Left lung (tissue), 10 donors: ENCODE data around the gene TMBIM6. TPM values are rescaled to one million over a fixed set of nuclear protein-coding genes. Genes with fewer than 3 reads are reported as not detected.

ENCODE experiments used
- ATAC-seq: fragments of 200-7000 bp; cut with Tn5 transposase; one replicate; pipeline ENCODE4 v1.9.1; 2020; ENCODE audit warnings: moderate library complexity
- DNase-seq, 4 donors: peaks; one replicate each; pipeline ENCODE4 v3.0.0-alpha.2; 2013 to 2020
- H3K27ac ChIP-seq, 2 donors: fragments of 200-600 bp; sonication (generic) in 1 of 2; one replicate each; pipeline versions ENCODE4 v1.5.0 to v1.8.0; 2020 to 2021
- H3K27me3 ChIP-seq, 2 donors: fragments of 200-600 bp; sonication (generic) in 1 of 2; one replicate each; pipeline versions ENCODE4 v1.5.0 to v1.8.0; 2020 to 2021
- H3K36me3 ChIP-seq, 2 donors: fragments of 200-600 bp; sonication (generic) in 1 of 2; one replicate each; pipeline versions ENCODE4 v1.5.0 to v1.8.0; 2020 to 2021
- H3K4me1 ChIP-seq, 2 donors: fragments of 200-600 bp; one replicate each; pipeline ENCODE4 v1.8.0; 2021
- H3K4me3 ChIP-seq, 2 donors: fragments of 200-600 bp; sonication (generic) in 1 of 2; one replicate each; pipeline versions ENCODE4 v1.5.0 to v1.8.0; 2020 to 2021; ENCODE audit warnings: mild to moderate bottlenecking in 1 of 2
- H3K9me3 ChIP-seq, 2 donors: fragments of 200-600 bp; sonication (generic) in 1 of 2; one replicate each; pipeline versions ENCODE4 v1.5.0 to v1.8.0; 2020 to 2021
- CTCF ChIP-seq, 2 donors: fragments of 200-600 bp; sonication (generic) in 1 of 2; IDR thresholded peaks; one replicate each; pipeline versions ENCODE4 v1.5.0 to v1.8.0; 2021; ENCODE audit warnings: antibody characterized with exemption in 2 of 2
- intact Hi-C, 2 donors: fragments of 100-400 bp; cut with DNase I; formaldehyde crosslinking; loops; one replicate each; pipeline versions ENCODE4 v1.11.2 to v1.14.2; 2022
- polyA plus RNA-seq, 6 donors: library from polyadenylated mRNA; unstranded; fragments of 120-200 nt; gene quantifications; one replicate each; pipeline ENCODE4 v1.2.1, GENCODE V29; 2013; ENCODE audit not compliant: insufficient read length in 6 of 6
- total RNA-seq, 2 donors: library from RNA; stranded (reverse); fragmentation: NEBNext Ultra II Directional; extraction: Animal tissue kit (Norgen Biotek cat#: 25700); gene quantifications; one replicate each; pipeline ENCODE4 v1.2.1, GENCODE V29; 2021
- donor health status: DM: no; HTN: yes; CAD: no.
- donor health status: DM: no; HTN: no; CAD: no.

TMBIM6 gene
- total and polyA plus RNA-seq, 8 donors: 422 to 876 (median 493) TPM

- ATAC-seq (no peak), DNase-seq (peak in 1 of 4 donors; percentile 10)
- no peaks in the 10 kb centered on the region for H3K9me3 ChIP-seq
- H3K36me3 ChIP-seq: peaks cover 0 to 92% of the 10 kb centered on the region in 2 donors
- H3K27ac ChIP-seq: no peak overlapping the region
- no peak overlapping the region for H3K4me3 ChIP-seq
- peaks cover 0 to 15% of the 10 kb centered on the region in 2 donors for H3K4me1 ChIP-seq
- intact Hi-C loops: no loop called here
- TF ChIP-seq CTCF (IDR thresholded peaks at IDR 0.05): no peak
- no peaks in the 10 kb centered on the region for H3K27me3 ChIP-seq
Measured at GRCh38 chr12:49801141-49802063, 60.0 kb downstream of the TMBIM6 start.

DNA sequence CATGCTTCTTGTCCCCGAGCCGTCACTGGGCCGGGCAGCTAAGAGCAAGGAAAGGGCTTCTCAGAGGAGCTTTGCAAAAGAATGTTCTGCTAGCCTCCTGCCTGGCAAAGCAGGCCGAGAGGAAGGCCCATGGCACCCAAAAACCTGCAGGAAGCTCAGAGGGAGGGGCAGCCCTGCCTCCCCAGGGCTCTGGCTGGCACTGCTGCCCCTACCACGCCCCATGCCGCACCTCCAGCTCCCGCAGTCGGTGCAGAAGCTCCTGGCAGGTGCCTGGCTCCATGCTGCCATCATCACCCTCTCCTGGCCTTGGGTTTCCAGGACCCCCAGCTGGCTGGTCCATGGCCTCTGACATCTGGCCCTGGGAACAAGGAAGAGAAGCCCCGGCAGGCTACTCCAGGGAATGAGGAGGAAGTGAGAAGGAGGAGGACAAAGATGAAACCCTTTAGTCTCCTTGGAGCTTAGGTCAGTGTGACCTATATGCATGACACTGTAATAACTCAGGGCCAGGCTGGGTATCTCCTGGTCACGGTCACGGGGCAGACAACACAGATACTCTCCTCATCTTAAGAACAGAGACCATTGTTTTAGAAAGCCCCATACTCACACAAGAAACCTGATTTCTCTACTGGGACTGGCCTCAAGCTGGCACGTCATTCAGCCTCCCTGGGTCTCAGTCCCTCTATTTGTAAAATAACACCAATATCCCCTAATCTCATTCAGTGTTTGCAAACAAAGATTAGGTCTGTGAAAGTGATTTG, 62.5 kb downstream of the TMBIM6 start:
- ATAC-seq: no peak
- DNase-seq: no peak
- intact Hi-C loops: no loop called here
- TF ChIP-seq CTCF (IDR thresholded peaks at IDR 0.05): no peak
- Histone ChIP-seq H3K4me3 (no peak overlapping the region), H3K27me3 (no peaks in the 10 kb centered on the region), H3K4me1 (peaks cover 4% of the 10 kb centered on the region in 2 donors), H3K9me3 (no peaks in the 10 kb centered on the region), H3K27ac (no peak overlapping the region), H3K36me3 (peaks cover 0 to 67% of the 10 kb centered on the region in 2 donors)

GRCh38 chr12:49804821-49805220, 63.5 kb downstream of the TMBIM6 start:
- no peaks in the 10 kb centered on the region for H3K9me3 ChIP-seq
- no peak overlapping the region for H3K27ac ChIP-seq
- peaks cover 0 to 58% of the 10 kb centered on the region in 2 donors for H3K36me3 ChIP-seq
- peaks cover 13 to 14% of the 10 kb centered on the region in 2 donors for H3K4me1 ChIP-seq
- no peak overlapping the region for H3K4me3 ChIP-seq
- H3K27me3 ChIP-seq: no peaks in the 10 kb centered on the region
- DNase-seq: peak in 1 of 4 donors; percentile 22
- no peak for ATAC-seq
- intact Hi-C loops: no loop called here
- no peak for TF ChIP-seq CTCF (IDR thresholded peaks at IDR 0.05)

DNA sequence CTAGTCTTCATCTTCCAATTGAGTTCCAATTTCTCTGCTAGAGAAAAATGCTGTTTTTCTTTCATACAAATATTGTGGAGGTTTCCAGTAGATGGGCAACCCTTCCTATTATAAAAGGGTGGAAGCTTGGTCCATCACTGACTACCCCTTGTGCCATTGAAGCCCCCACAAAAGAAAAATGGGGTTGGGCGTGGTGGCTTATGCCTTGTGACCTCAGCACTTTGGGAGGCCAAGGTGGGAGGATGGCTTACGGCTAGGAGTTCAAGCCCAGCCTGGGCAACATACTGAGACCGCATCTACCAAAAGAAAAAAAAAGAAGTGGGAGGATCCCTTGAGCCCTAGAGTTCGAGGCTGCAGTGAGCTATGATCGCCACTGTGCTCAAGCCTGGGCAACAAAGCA, 64.1 kb downstream of the TMBIM6 start:
- intact Hi-C loops: no loop called here
- H3K4me3 ChIP-seq: no peak overlapping the region
- H3K27ac ChIP-seq: no peak overlapping the region
- no peaks in the 10 kb centered on the region for H3K9me3 ChIP-seq
- no peaks in the 10 kb centered on the region for H3K27me3 ChIP-seq
- no peak for TF ChIP-seq CTCF (IDR thresholded peaks at IDR 0.05)
- H3K4me1 ChIP-seq: peaks cover 18 to 20% of the 10 kb centered on the region in 2 donors
- DNase-seq (no peak), ATAC-seq (no peak)
- peaks cover 0 to 52% of the 10 kb centered on the region in 2 donors for H3K36me3 ChIP-seq

DNA sequence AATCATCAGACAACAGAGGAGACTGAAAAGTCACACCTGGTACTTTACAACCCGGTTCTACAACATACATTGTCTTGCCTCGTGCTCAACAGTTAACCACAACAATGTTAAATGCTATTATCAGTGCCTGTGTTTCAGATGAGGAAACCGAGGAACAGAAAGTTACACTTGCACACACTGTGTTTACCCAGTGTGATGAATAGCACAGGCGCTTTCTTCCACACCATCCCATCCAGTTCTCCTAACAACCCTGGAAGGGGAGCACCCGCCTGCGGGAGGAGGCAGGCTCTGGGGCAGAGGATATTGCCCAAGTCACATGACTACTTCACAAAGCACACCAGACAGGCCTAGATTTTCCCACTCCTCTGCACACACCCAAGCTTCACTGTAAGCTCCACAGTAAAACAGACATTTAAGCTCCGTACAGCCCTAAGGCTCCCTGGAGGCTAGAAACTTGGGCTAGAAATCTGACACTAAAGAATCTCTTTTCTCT, 65.0 kb downstream of the TMBIM6 start:
- H3K9me3 ChIP-seq: no peaks in the 10 kb centered on the region
- no peak overlapping the region for H3K4me3 ChIP-seq
- no peak for TF ChIP-seq CTCF (IDR thresholded peaks at IDR 0.05)
- peaks cover 0 to 42% of the 10 kb centered on the region in 2 donors for H3K36me3 ChIP-seq
- intact Hi-C loops: no loop called here
- H3K27me3 ChIP-seq: no peaks in the 10 kb centered on the region
- no peak overlapping the region for H3K27ac ChIP-seq
- peaks cover 18 to 22% of the 10 kb centered on the region in 2 donors for H3K4me1 ChIP-seq
- no peak for ATAC-seq
- DNase-seq: peak in 1 of 4 donors; percentile 25
